Testis (tissue), 2 donors: ENCODE results near the gene ATXN7L1.
"Not testable (repeated sequence)": the region's sequence is repeated elsewhere in the genome, so short reads cannot be mapped to it uniquely, and the experiment has no call there.

Experiments
- POLR2A ChIP-seq: fragments of 450-650 bp; IDR thresholded peaks from one replicate; pipeline ENCODE4 v1.6.1; 2017; ENCODE audit warnings: antibody characterized with exemption, mild to moderate bottlenecking, moderate library complexity
- TF ChIP-seq, protein P1 (sequence below), 3 experiments: fragments of 450-650 bp in 2 of 3; fragments of 200-600 bp in 1 of 3; sonication (generic) in 1 of 3; IDR thresholded peaks; one replicate each; pipeline ENCODE4 v1.5.1; 2016 to 2019; ENCODE audit warnings: antibody characterized with exemption in 3 of 3, mild to moderate bottlenecking in 2 of 3, moderate library complexity in 1 of 3

- TF ChIP-seq, protein P1, sequence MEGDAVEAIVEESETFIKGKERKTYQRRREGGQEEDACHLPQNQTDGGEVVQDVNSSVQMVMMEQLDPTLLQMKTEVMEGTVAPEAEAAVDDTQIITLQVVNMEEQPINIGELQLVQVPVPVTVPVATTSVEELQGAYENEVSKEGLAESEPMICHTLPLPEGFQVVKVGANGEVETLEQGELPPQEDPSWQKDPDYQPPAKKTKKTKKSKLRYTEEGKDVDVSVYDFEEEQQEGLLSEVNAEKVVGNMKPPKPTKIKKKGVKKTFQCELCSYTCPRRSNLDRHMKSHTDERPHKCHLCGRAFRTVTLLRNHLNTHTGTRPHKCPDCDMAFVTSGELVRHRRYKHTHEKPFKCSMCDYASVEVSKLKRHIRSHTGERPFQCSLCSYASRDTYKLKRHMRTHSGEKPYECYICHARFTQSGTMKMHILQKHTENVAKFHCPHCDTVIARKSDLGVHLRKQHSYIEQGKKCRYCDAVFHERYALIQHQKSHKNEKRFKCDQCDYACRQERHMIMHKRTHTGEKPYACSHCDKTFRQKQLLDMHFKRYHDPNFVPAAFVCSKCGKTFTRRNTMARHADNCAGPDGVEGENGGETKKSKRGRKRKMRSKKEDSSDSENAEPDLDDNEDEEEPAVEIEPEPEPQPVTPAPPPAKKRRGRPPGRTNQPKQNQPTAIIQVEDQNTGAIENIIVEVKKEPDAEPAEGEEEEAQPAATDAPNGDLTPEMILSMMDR (IDR thresholded peaks at IDR 0.05), result not testable (repeated sequence)
- not testable (repeated sequence) for TF ChIP-seq POLR2A
These were observed 165.7 kb downstream of the ATXN7L1 start for GRCh38 chr7:105710720-105711119.
